Activated B cell treated with CpG ODN at 0.5 μM for 24 hours (primary cell): Measurements from ENCODE around the gene UQCC2. TPM values are rescaled to one million over a fixed set of nuclear protein-coding genes. Genes with fewer than 3 reads are reported as not detected.

Source experiments
- ATAC-seq: fragments of 200-7000 bp; cut with Tn5 transposase; one replicate; pipeline ENCODE4 v1.10.0; 2021; ENCODE audit warnings: low read depth, mild to moderate bottlenecking, moderate library complexity
- CTCF ChIA-PET: fragments of 350-600 bp; sonication (Branson Sonifier 250); formaldehyde crosslinking; loops from one replicate; lab custom pipeline; 2021; ENCODE audit warnings: antibody characterized with exemption; lab: Charles Lee
- POLR2A ChIA-PET: fragments of 350-600 bp; sonication (Branson Sonifier 250); formaldehyde crosslinking; loops from one replicate; lab custom pipeline; 2021; ENCODE audit warnings: antibody characterized with exemption; lab: Charles Lee
- DNase-seq: peaks from one replicate; pipeline ENCODE4 v3.0.0; 2022
- H3K27ac Mint-ChIP-seq: one replicate; pipeline ENCODE4 v1.8.0; 2020; ENCODE audit warnings: mixed read lengths
- H3K27me3 Mint-ChIP-seq: one replicate; pipeline ENCODE4 v1.8.0; 2021; ENCODE audit warnings: mixed read lengths
- H3K36me3 Mint-ChIP-seq: one replicate; pipeline ENCODE4 v1.8.0; 2021; ENCODE audit warnings: low read depth, mixed read lengths
- H3K4me1 Mint-ChIP-seq: one replicate; pipeline ENCODE4 v1.8.0; 2021; ENCODE audit warnings: mixed read lengths
- H3K4me3 Mint-ChIP-seq: one replicate; pipeline ENCODE4 v1.8.0; 2020; ENCODE audit warnings: mild to moderate bottlenecking, mixed read lengths
- H3K9me3 Mint-ChIP-seq: one replicate; pipeline ENCODE4 v1.8.0; 2020; ENCODE audit warnings: mixed read lengths
- CTCF ChIP-seq: fragments of 200-600 bp; IDR thresholded peaks from one replicate; pipeline ENCODE4 v1.8.0; 2022; ENCODE audit warnings: antibody characterized with exemption, mild to moderate bottlenecking
- intact Hi-C: fragments of 100-400 bp; cut with micrococcal nuclease; formaldehyde crosslinking; loops from one replicate; pipeline ENCODE4 v1.15.1; 2024
- total RNA-seq: library from RNA; stranded (reverse); gene quantifications from 2 replicates; pipeline ENCODE4 v1.2.3, GENCODE V29; 2022

The UQCC2 gene
- total RNA-seq, 1 donor from 2014 or later = 26.2 TPM

- DNase-seq (no peak), ATAC-seq (no peak)
- Mint-ChIP-seq H3K36me3 (no peaks in the 10 kb centered on the region), H3K4me3 (no peak overlapping the region), H3K27me3 (peaks cover 5% of the 10 kb centered on the region), H3K27ac (no peak overlapping the region), H3K4me1 (peaks cover 9% of the 10 kb centered on the region), H3K9me3 (no peaks in the 10 kb centered on the region)
- intact Hi-C loops = no loop called here
- CTCF ChIA-PET = no interaction called here
- no peak for TF ChIP-seq CTCF
- POLR2A ChIA-PET = no interaction called here
Observed at GRCh38 chr6:33731035-33731434, 19.5 kb upstream of the UQCC2 start.

GRCh38 chr6:33730611-33731010 lies 19.1 kb upstream of the UQCC2 start:
- Mint-ChIP-seq H3K9me3 (no peaks in the 10 kb centered on the region), H3K4me3 (no peak overlapping the region), H3K27ac (no peak overlapping the region), H3K27me3 (peaks cover 5% of the 10 kb centered on the region), H3K36me3 (no peaks in the 10 kb centered on the region), H3K4me1 (peaks cover 9% of the 10 kb centered on the region)
- intact Hi-C loops = no loop called here
- ChIA-PET POLR2A (no interaction called here), CTCF (no interaction called here)
- DNase-seq (no peak), ATAC-seq (no peak)
- no peak for TF ChIP-seq CTCF

GRCh38 chr6:33729059-33729458 lies 17.6 kb upstream of the UQCC2 start:
- H3K9me3 Mint-ChIP-seq = no peaks in the 10 kb centered on the region

GRCh38 chr6:33728438-33728837 lies 16.9 kb upstream of the UQCC2 start:
- DNase-seq (no peak), ATAC-seq (no peak)
- Mint-ChIP-seq H3K27me3 (peaks cover 18% of the 10 kb centered on the region), H3K27ac (no peak overlapping the region), H3K36me3 (no peaks in the 10 kb centered on the region), H3K4me1 (peaks cover 11% of the 10 kb centered on the region), H3K9me3 (no peaks in the 10 kb centered on the region), H3K4me3 (no peak overlapping the region)
- POLR2A ChIA-PET = no interaction called here
- intact Hi-C loops = no loop called here
- TF ChIP-seq CTCF = no peak
- CTCF ChIA-PET = no interaction called here

More at GRCh38 chr6:33729059-33729458, 17.6 kb upstream of the UQCC2 start:
- ChIA-PET POLR2A (no interaction called here), CTCF (no interaction called here)
- H3K27ac Mint-ChIP-seq = no peak overlapping the region
- H3K4me3 Mint-ChIP-seq = no peak overlapping the region
- H3K36me3 Mint-ChIP-seq = no peaks in the 10 kb centered on the region
- TF ChIP-seq CTCF = no peak
- DNase-seq (no peak), ATAC-seq (no peak)
- intact Hi-C loops = no loop called here
- H3K4me1 Mint-ChIP-seq = peaks cover 11% of the 10 kb centered on the region
- peaks cover 15% of the 10 kb centered on the region for H3K27me3 Mint-ChIP-seq

- no peak for TF ChIP-seq CTCF
- ATAC-seq (no peak), DNase-seq (no peak)
- ChIA-PET POLR2A (no interaction called here), CTCF (no interaction called here)
- Mint-ChIP-seq H3K4me1 (peaks cover 11% of the 10 kb centered on the region), H3K27me3 (peaks cover 18% of the 10 kb centered on the region), H3K36me3 (no peaks in the 10 kb centered on the region), H3K4me3 (no peak overlapping the region), H3K9me3 (no peaks in the 10 kb centered on the region), H3K27ac (no peak overlapping the region)
- intact Hi-C loops = no loop called here
Observed at GRCh38 chr6:33727932-33728331, 16.4 kb upstream of the UQCC2 start.
